ELF-1 (cell line): Measurements from ENCODE around the gene TNS1.

ENCODE experiments used
- DNase-seq: peaks from one replicate; pipeline ENCODE4 v3.0.0-alpha.2; 2016; ENCODE audit warnings: low read depth, low spot score

TNS1 gene

GRCh38 chr2:217873371-217873770, 129.4 kb downstream of the TNS1 start:
- DNase-seq = no peak

GRCh38 chr2:217872319-217872718, 130.5 kb downstream of the TNS1 start:
- no peak for DNase-seq

GRCh38 chr2:217870528-217871011, 132.2 kb downstream of the TNS1 start:
- no peak for DNase-seq

- DNase-seq = peak; percentile 80
These were observed 133.9 kb downstream of the TNS1 start for GRCh38 chr2:217868911-217869334.

- DNase-seq = no peak
These were observed 134.4 kb downstream of the TNS1 start for GRCh38 chr2:217868265-217868892.

- DNase-seq = peak; percentile 75
These were observed 136.3 kb downstream of the TNS1 start for GRCh38 chr2:217866457-217866856.

- DNase-seq = no peak
These were observed 137.6 kb downstream of the TNS1 start for GRCh38 chr2:217864963-217865772.

- no peak for DNase-seq
These were observed 138.9 kb downstream of the TNS1 start for GRCh38 chr2:217863883-217864282.

- DNase-seq = no peak
These were observed 141.4 kb downstream of the TNS1 start for GRCh38 chr2:217861334-217861877.

GRCh38 chr2:217859926-217860325, 142.9 kb downstream of the TNS1 start:
- DNase-seq = no peak

GRCh38 chr2:217858519-217859491, 144.0 kb downstream of the TNS1 start:
- peak; percentile 74 for DNase-seq

- DNase-seq = no peak
These were observed 144.9 kb downstream of the TNS1 start for GRCh38 chr2:217857624-217858506.

GRCh38 chr2:217856871-217857270, 145.9 kb downstream of the TNS1 start:
- DNase-seq = no peak

- no peak for DNase-seq
These were observed 146.6 kb downstream of the TNS1 start for GRCh38 chr2:217856159-217856558.

GRCh38 chr2:217854684-217855420, 147.9 kb downstream of the TNS1 start:
- DNase-seq = no peak

GRCh38 chr2:217853961-217854360, 148.8 kb downstream of the TNS1 start:
- DNase-seq = no peak

GRCh38 chr2:217853301-217853881, 149.4 kb downstream of the TNS1 start:
- DNase-seq = no peak

GRCh38 chr2:217852555-217853211, 150.1 kb downstream of the TNS1 start:
- no peak for DNase-seq
